Hepatocyte (in vitro differentiated cells): Measurements from ENCODE around the gene NPRL2.

Experiments
- EZH2 ChIP-seq: fragments of 200-600 bp; sonication (generic); IDR thresholded peaks from 2 replicates; pipeline ENCODE4 v1.6.1; 2016; ENCODE audit warnings: antibody characterized with exemption, mild to moderate bottlenecking, borderline replicate concordance
- EZH2phosphoT487 ChIP-seq: fragments of 200-600 bp; sonication (generic); IDR thresholded peaks from one replicate; pipeline ENCODE4 v1.6.1; 2018; ENCODE audit warnings: antibody characterized with exemption, mild to moderate bottlenecking, low read depth, moderate library complexity; ENCODE audit not compliant: unreplicated experiment, severe bottlenecking
- TF ChIP-seq, protein P1 (sequence below): fragments of 200-600 bp; sonication (generic); IDR thresholded peaks from 2 replicates; pipeline ENCODE4 v1.5.1; 2016; ENCODE audit warnings: antibody characterized with exemption, mild to moderate bottlenecking; ENCODE audit not compliant: poor library complexity

DNA sequence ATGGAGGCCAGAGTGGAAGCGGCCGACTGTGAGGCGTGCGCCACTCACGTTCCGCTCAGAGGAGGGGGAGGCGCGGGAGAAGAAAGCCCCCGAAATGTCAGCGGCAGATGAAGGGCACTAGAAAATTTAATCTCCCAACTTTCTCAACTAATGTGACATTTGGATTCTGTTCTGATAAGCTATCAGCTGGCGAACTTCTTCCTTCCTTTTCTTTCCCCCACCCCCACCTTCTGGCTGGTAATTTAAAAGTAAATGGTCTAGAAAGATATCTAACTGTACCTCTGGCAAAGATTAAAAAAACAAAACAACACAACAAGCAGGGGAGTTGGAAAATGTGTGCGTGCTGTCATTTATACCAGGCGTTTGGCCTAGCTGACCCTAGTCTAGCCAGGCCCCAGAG lies 35.2 kb upstream of the NPRL2 start:
- TF ChIP-seq, protein P1, sequence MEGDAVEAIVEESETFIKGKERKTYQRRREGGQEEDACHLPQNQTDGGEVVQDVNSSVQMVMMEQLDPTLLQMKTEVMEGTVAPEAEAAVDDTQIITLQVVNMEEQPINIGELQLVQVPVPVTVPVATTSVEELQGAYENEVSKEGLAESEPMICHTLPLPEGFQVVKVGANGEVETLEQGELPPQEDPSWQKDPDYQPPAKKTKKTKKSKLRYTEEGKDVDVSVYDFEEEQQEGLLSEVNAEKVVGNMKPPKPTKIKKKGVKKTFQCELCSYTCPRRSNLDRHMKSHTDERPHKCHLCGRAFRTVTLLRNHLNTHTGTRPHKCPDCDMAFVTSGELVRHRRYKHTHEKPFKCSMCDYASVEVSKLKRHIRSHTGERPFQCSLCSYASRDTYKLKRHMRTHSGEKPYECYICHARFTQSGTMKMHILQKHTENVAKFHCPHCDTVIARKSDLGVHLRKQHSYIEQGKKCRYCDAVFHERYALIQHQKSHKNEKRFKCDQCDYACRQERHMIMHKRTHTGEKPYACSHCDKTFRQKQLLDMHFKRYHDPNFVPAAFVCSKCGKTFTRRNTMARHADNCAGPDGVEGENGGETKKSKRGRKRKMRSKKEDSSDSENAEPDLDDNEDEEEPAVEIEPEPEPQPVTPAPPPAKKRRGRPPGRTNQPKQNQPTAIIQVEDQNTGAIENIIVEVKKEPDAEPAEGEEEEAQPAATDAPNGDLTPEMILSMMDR, result no peak
- TF ChIP-seq EZH2phosphoT487 (no peak), EZH2 (no peak)
